Colonic mucosa (tissue), 4 donors: Measurements from ENCODE around the gene SEPTIN5. TPM values are rescaled to one million over a fixed set of nuclear protein-coding genes. Genes with fewer than 3 reads are reported as not detected.

Experiments used
- DNase-seq: peaks from one replicate; pipeline ENCODE4 v3.0.0-alpha.2; 2020
- H3K27ac ChIP-seq: fragments of 200-600 bp; one replicate; pipeline ENCODE4 v1.8.0; 2021
- H3K27me3 ChIP-seq: fragments of 200-600 bp; one replicate; pipeline ENCODE4 v1.8.0; 2021
- H3K36me3 ChIP-seq: fragments of 200-600 bp; one replicate; pipeline ENCODE4 v1.8.0; 2021
- H3K4me1 ChIP-seq: fragments of 200-600 bp; one replicate; pipeline ENCODE4 v1.8.0; 2021; ENCODE audit warnings: mild to moderate bottlenecking
- H3K4me3 ChIP-seq: fragments of 200-600 bp; one replicate; pipeline ENCODE4 v1.8.0; 2021
- H3K9ac ChIP-seq, 2 donors: one replicate each; pipeline ENCODE4 v1.7.0; 2013; ENCODE audit warnings: control low read depth in 2 of 2, low read depth in 2 of 2, low read length in 2 of 2
- H3K9me3 ChIP-seq: fragments of 200-600 bp; one replicate; pipeline ENCODE4 v1.8.0; 2021
- CTCF ChIP-seq: fragments of 200-600 bp; IDR thresholded peaks from one replicate; pipeline ENCODE4 v1.8.0; 2022; ENCODE audit warnings: antibody characterized with exemption, mild to moderate bottlenecking
- intact Hi-C: fragments of 100-400 bp; cut with DNase I; formaldehyde crosslinking; loops from one replicate; pipeline ENCODE4 v1.14.1; 2022
- total RNA-seq, 2 donors: library from RNA; stranded (reverse); fragmentation: NEBNext Ultra II Directional in 1 of 2; extraction: Animal tissue kit (Norgen Biotek cat#: 25700) in 1 of 2; gene quantifications; one replicate each; pipeline ENCODE4 v1.2.1, GENCODE V29; 2021
- donor health status: healthy.
- donor health status: DM: no; HTN: no; CAD: no.
- donor health status: DM: no; HTN: no; CAD: no.

Gene SEPTIN5
- total RNA-seq, 2 donors from 2014 or later = 2.2 to 2.5 TPM

DNA sequence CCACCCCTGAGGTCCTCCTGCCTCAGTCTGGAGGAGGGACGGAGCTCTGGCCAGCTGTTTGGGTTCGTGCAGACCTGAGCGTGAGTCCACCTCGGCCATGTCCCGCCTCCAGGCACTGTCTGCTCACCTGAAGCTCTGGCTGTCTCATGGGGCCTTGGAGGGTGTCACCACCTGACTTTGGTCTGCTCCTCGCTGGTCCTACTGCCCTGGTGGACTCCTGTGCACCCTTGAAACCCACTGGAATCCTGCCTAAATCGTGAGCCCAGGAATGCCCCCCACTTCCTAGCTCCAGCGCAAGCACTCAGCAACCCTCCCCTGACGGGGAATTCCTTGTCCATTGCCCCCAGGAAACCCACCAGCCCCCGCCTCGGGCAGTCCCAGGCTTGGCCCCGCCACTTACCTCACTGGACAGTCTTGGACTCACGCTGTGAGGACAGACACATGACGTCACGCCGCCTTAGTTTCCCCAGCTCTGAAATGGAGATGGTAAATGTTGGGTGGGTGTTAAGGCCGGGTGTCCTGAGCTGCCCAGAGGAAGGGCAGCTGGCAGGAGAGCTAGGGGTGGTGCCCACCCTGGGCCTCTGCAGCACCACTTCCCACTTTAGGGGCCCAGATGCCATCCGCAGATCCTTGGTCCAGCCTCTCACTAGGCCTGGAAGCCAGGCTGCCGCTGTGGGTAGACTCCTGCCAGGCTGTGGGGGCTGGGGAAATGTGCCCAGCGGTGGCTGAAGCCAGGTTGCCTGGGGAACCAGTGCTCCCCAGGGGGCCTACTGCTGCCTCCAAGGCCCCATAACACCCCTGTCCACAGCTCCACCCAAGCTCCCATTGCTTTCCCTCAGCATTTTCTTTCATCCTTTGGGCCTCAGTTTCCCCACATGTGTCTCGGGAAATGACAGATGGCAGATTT, 28.1 kb downstream of the SEPTIN5 start:
- H3K27ac ChIP-seq = no peak overlapping the region
- H3K36me3 ChIP-seq = no peaks in the 10 kb centered on the region
- no peaks in the 10 kb centered on the region for H3K27me3 ChIP-seq
- H3K4me1 ChIP-seq = no peaks in the 10 kb centered on the region
- no peaks in the 10 kb centered on the region for H3K9me3 ChIP-seq
- TF ChIP-seq CTCF = no peak
- intact Hi-C loops = no loop called here
- DNase-seq = no peak
- H3K4me3 ChIP-seq = no peak overlapping the region
- H3K9ac ChIP-seq = no peak overlapping the region

DNA sequence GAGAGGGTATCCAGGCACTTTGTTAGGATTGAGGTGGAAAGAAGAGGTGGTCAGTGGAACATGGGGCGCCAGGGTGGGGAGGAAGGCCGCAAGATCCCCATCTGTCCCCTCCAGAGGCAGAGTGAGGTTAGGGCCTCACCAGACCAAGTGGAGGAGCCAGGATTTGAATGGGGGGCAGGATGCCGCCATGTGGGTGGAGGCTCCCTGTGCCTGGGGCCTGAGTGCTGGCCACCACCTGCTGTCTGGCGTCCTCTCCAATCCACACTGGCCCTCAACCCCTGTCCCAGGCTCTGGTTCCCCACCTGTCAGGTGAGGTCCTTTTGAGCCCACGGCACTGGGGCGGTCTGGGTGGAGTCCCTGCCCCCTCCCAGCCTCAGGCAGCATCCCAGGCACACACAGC, 28.8 kb downstream of the SEPTIN5 start:
- H3K4me3 ChIP-seq = no peak overlapping the region
- H3K36me3 ChIP-seq = no peaks in the 10 kb centered on the region
- DNase-seq = no peak
- no peak overlapping the region for H3K27ac ChIP-seq
- no peaks in the 10 kb centered on the region for H3K27me3 ChIP-seq
- no peaks in the 10 kb centered on the region for H3K4me1 ChIP-seq
- TF ChIP-seq CTCF = no peak
- intact Hi-C loops = no loop called here
- no peak overlapping the region for H3K9ac ChIP-seq
- H3K9me3 ChIP-seq = no peaks in the 10 kb centered on the region

- H3K9ac ChIP-seq = no peak overlapping the region
- H3K4me3 ChIP-seq = no peak overlapping the region
- no peak for TF ChIP-seq CTCF
- H3K9me3 ChIP-seq = no peaks in the 10 kb centered on the region
- H3K4me1 ChIP-seq = no peaks in the 10 kb centered on the region
- no peaks in the 10 kb centered on the region for H3K36me3 ChIP-seq
- H3K27ac ChIP-seq = no peak overlapping the region
- DNase-seq = no peak
- no peaks in the 10 kb centered on the region for H3K27me3 ChIP-seq
- intact Hi-C loops = no loop called here
Observed at GRCh38 chr22:19743651-19744050, 29.3 kb downstream of the SEPTIN5 start.

- H3K4me1 ChIP-seq = no peaks in the 10 kb centered on the region
- no peak for TF ChIP-seq CTCF
- no peak overlapping the region for H3K4me3 ChIP-seq
- H3K27me3 ChIP-seq = no peaks in the 10 kb centered on the region
- DNase-seq = no peak
- no peak overlapping the region for H3K9ac ChIP-seq
- H3K36me3 ChIP-seq = no peaks in the 10 kb centered on the region
- H3K27ac ChIP-seq = no peak overlapping the region
- intact Hi-C loops = no loop called here
- no peaks in the 10 kb centered on the region for H3K9me3 ChIP-seq
Observed at GRCh38 chr22:19744350-19745006, 30.2 kb downstream of the SEPTIN5 start.

GRCh38 chr22:19745155-19746101, 31.1 kb downstream of the SEPTIN5 start:
- H3K27me3 ChIP-seq = no peaks in the 10 kb centered on the region
- H3K36me3 ChIP-seq = no peaks in the 10 kb centered on the region
- no peaks in the 10 kb centered on the region for H3K9me3 ChIP-seq
- DNase-seq = no peak
- H3K4me1 ChIP-seq = no peaks in the 10 kb centered on the region
- intact Hi-C loops = no loop called here
- no peak for TF ChIP-seq CTCF
- H3K27ac ChIP-seq = no peak overlapping the region
- H3K9ac ChIP-seq = no peak overlapping the region
- no peak overlapping the region for H3K4me3 ChIP-seq
